Measurements from ENCODE around the gene ZNF513. TPM values are rescaled to one million over a fixed set of nuclear protein-coding genes. Genes with fewer than 3 reads are reported as not detected.

Gene ZNF513
- total RNA-seq, 1 experiment from 2014 or later: 12.8 TPM

- TF ChIP-seq TCF7L2 (IDR thresholded peaks at IDR 0.05; ENCODE audit: borderline replicate concordance, extremely low read depth, insufficient read depth, insufficient read length) (no peak), ELF1 (IDR thresholded peaks at IDR 0.05; ENCODE audit: borderline replicate concordance, low read depth) (no peak), SRF (IDR thresholded peaks at IDR 0.05; ENCODE audit: low read depth) (no peak), RAD21 (IDR thresholded peaks at IDR 0.05; ENCODE audit: low read depth) (no peak), SP1 (IDR thresholded peaks at IDR 0.05; ENCODE audit: low read depth) (no peak), CTCF (IDR thresholded peaks at IDR 0.05 in 2 of 3, conservative IDR thresholded peaks at IDR 0.05 in 1 of 3; ENCODE audit: borderline replicate concordance in 1 of 3, insufficient read depth in 1 of 3, low read depth in 2 of 3, low read length in 2 of 3) (no peak), POLR2A (IDR thresholded peaks at IDR 0.05; ENCODE audit: borderline replicate concordance, extremely low read depth, insufficient read depth, insufficient read length) (no peak), EGR1 (IDR thresholded peaks at IDR 0.05; ENCODE audit: low read depth) (no peak), YY1 (IDR thresholded peaks at IDR 0.05; ENCODE audit: extremely low read depth, insufficient replicate concordance, low read depth, low read length) (no peak), CEBPB (IDR thresholded peaks at IDR 0.05; ENCODE audit: low read depth) (no peak), FOSL1 (IDR thresholded peaks at IDR 0.05; ENCODE audit: low read depth) (no peak), ATF3 (IDR thresholded peaks at IDR 0.05) (no peak), EZH2phosphoT487 (IDR thresholded peaks at IDR 0.05; ENCODE audit: borderline replicate concordance) (no peak)
- H3K4me1 ChIP-seq (ENCODE audit: control insufficient read depth in 1 of 2, insufficient read depth in 2 of 2, low read length in 2 of 2): peaks cover 0 to 4% of the 10 kb centered on the region in 2 experiments; a peak in 2 of 4 replicates
- ATAC-seq: no peak
- H3K4me2 ChIP-seq (ENCODE audit: low read length): no peak overlapping the region
- H3K27me3 ChIP-seq (ENCODE audit: insufficient read depth, low read length): no peaks in the 10 kb centered on the region
- no peaks in the 10 kb centered on the region for H3K36me3 ChIP-seq (ENCODE audit: control insufficient read depth in 1 of 2, insufficient read depth in 2 of 2, low read length in 2 of 2)
- H2AFZ ChIP-seq (ENCODE audit: low read depth, low read length, poor library complexity, severe bottlenecking): no peak overlapping the region
- POLR2A ChIA-PET: no interaction called here
- no peak overlapping the region for H3K4me3 ChIP-seq (replicated peaks in 1 of 2; ENCODE audit: low read depth in 1 of 2, low read length in 2 of 2)
- H3K9me3 ChIP-seq (ENCODE audit: control insufficient read depth in 1 of 2, insufficient read depth in 1 of 2, low read depth in 1 of 2, low read length in 2 of 2): no peaks in the 10 kb centered on the region
- no peaks in the 10 kb centered on the region for H3K9me2 ChIP-seq (ENCODE audit: insufficient read depth)
- CTCF ChIA-PET: no interaction called here
- no TSS peak for BruUV-seq (replicated peaks)
- H3K9ac ChIP-seq (ENCODE audit: low read length): no peak overlapping the region
- no peak overlapping the region for H3K27ac ChIP-seq (ENCODE audit: low read depth, low read length)
- H3K79me2 ChIP-seq (ENCODE audit: insufficient read depth, low read length): no peaks in the 10 kb centered on the region
- RAD21 ChIA-PET (ENCODE audit: low non-redundant PET in 1 of 2, low total read pairs in 2 of 2, uncharacterized antibody in 2 of 2, unreplicated experiment in 2 of 2): no interaction called here
- H4K20me1 ChIP-seq (ENCODE audit: insufficient read depth): no peaks in the 10 kb centered on the region
- DNase-seq (ENCODE audit: low read depth, low spot score): no peak
- intact Hi-C loops (cut with micrococcal nuclease): loop anchor here (10.0 kb wide), 1 partner anchor 164 kb away; the partner anchor contains the start of gene ZNF512
These were observed 40.5 kb upstream of the ZNF513 start for GRCh38 chr2:27420996-27421395.
